WTC11 (cell line): ENCODE data around the gene TRAF3IP1. TPM values are rescaled to one million over a fixed set of nuclear protein-coding genes. Genes with fewer than 3 reads are reported as not detected.

Experiments
- ATAC-seq: fragments of 200-7000 bp; cut with Tn5 transposase; 2 replicates; pipeline ENCODE4 v1.10.0; 2021; ENCODE audit warnings: mild to moderate bottlenecking, moderate library complexity
- CTCF ChIA-PET: fragments of 300-600 bp; sonication (Branson Sonifier 250); formaldehyde crosslinking; loops from one replicate; lab custom pipeline; 2021; ENCODE audit warnings: antibody characterized with exemption; lab: Charles Lee
- POLR2A ChIA-PET: fragments of 350-600 bp; sonication (Branson Sonifier 250); formaldehyde crosslinking; loops from one replicate; lab custom pipeline; 2021; ENCODE audit warnings: antibody characterized with exemption; lab: Charles Lee
- DNase-seq: peaks from one replicate; pipeline ENCODE4 v3.0.0; 2021; ENCODE audit warnings: low spot score
- H3K27ac Mint-ChIP-seq: 2 replicates; pipeline ENCODE4 v1.8.0; 2021; ENCODE audit warnings: mixed read lengths
- H3K27me3 Mint-ChIP-seq: 2 replicates; pipeline ENCODE4 v1.8.0; 2021; ENCODE audit warnings: low read depth, mild to moderate bottlenecking, moderate library complexity, mixed read lengths
- H3K36me3 Mint-ChIP-seq: 2 replicates; pipeline ENCODE4 v1.8.0; 2021; ENCODE audit warnings: mixed read lengths
- H3K4me1 Mint-ChIP-seq: 2 replicates; pipeline ENCODE4 v1.8.0; 2022; ENCODE audit warnings: mixed read lengths
- H3K4me3 Mint-ChIP-seq: 2 replicates; pipeline ENCODE4 v1.8.0; 2021; ENCODE audit warnings: mild to moderate bottlenecking, moderate library complexity, mixed read lengths
- H3K9me3 Mint-ChIP-seq: 2 replicates; pipeline ENCODE4 v1.8.0; 2021; ENCODE audit warnings: mixed read lengths
- ATF3 ChIP-seq: sonication (generic); formaldehyde crosslinking; conservative IDR thresholded peaks from 2 replicates; pipeline ENCODE4 v1.8.1; 2022; ENCODE audit warnings: mild to moderate bottlenecking, missing genetic modification reagents
- CREM ChIP-seq: sonication (generic); formaldehyde crosslinking; IDR thresholded peaks from 2 replicates; pipeline ENCODE4 v1.8.1; 2022; ENCODE audit warnings: mild to moderate bottlenecking, missing genetic modification reagents, moderate library complexity
- CTCF ChIP-seq: fragments of 200-600 bp; IDR thresholded peaks from 2 replicates; pipeline ENCODE4 v1.8.0; 2022; ENCODE audit warnings: antibody characterized with exemption
- E2F5 ChIP-seq: sonication (generic); formaldehyde crosslinking; IDR thresholded peaks from 2 replicates; pipeline ENCODE4 v1.8.1; 2022; ENCODE audit warnings: mild to moderate bottlenecking, moderate library complexity, missing genetic modification reagents
- ESRRA ChIP-seq: sonication (generic); formaldehyde crosslinking; IDR thresholded peaks from 2 replicates; pipeline ENCODE4 v1.8.1; 2022; ENCODE audit warnings: mild to moderate bottlenecking, missing genetic modification reagents, borderline replicate concordance
- ETV6 ChIP-seq: sonication (generic); formaldehyde crosslinking; IDR thresholded peaks from 2 replicates; pipeline ENCODE4 v1.8.1; 2022; ENCODE audit warnings: mild to moderate bottlenecking, missing genetic modification reagents
- GABPB1 ChIP-seq: sonication (generic); formaldehyde crosslinking; IDR thresholded peaks from 2 replicates; pipeline ENCODE4 v1.8.1; 2023; ENCODE audit warnings: mild to moderate bottlenecking, missing genetic modification reagents
- GTF2I ChIP-seq: fragments of 250-450 bp; sonication (Bioruptor Pico); conservative IDR thresholded peaks from 2 replicates; pipeline ENCODE4 v1.4.0; 2021; ENCODE audit warnings: mild to moderate bottlenecking
- PREB ChIP-seq: sonication (generic); formaldehyde crosslinking; IDR thresholded peaks from 2 replicates; pipeline ENCODE4 v1.8.1; 2022; ENCODE audit warnings: mild to moderate bottlenecking, missing genetic modification reagents, moderate library complexity, borderline replicate concordance
- PRRX2 ChIP-seq: fragments of 250-450 bp; sonication (Bioruptor Pico); IDR thresholded peaks from 2 replicates; pipeline ENCODE4 v1.8.0; 2021; ENCODE audit warnings: mild to moderate bottlenecking
- RORB ChIP-seq: fragments of 250-450 bp; sonication (Bioruptor Pico); IDR thresholded peaks from 2 replicates; pipeline ENCODE4 v1.9.0; 2021; ENCODE audit warnings: mild to moderate bottlenecking
- SMAD3 ChIP-seq: sonication (generic); formaldehyde crosslinking; IDR thresholded peaks from 2 replicates; pipeline ENCODE4 v1.8.0; 2022; ENCODE audit warnings: missing genetic modification reagents, mild to moderate bottlenecking, borderline replicate concordance
- SOX15 ChIP-seq: fragments of 250-450 bp; sonication (Bioruptor Pico); IDR thresholded peaks from 2 replicates; pipeline ENCODE4 v1.9.0; 2021; ENCODE audit warnings: mild to moderate bottlenecking
- STAT6 ChIP-seq: sonication (generic); formaldehyde crosslinking; conservative IDR thresholded peaks from 2 replicates; pipeline ENCODE4 v1.8.1; 2023; ENCODE audit warnings: mild to moderate bottlenecking, low read depth, missing genetic modification reagents, moderate library complexity
- ZBTB43 ChIP-seq: sonication (generic); formaldehyde crosslinking; IDR thresholded peaks from 2 replicates; pipeline ENCODE4 v1.8.1; 2023; ENCODE audit warnings: mild to moderate bottlenecking, missing genetic modification reagents
- ZNF138 ChIP-seq: sonication (generic); formaldehyde crosslinking; conservative IDR thresholded peaks from 2 replicates; pipeline ENCODE4 v1.8.1; 2022; ENCODE audit warnings: mild to moderate bottlenecking, moderate library complexity, missing genetic modification reagents
- ZNF423 ChIP-seq: fragments of 250-450 bp; sonication (Bioruptor Pico); IDR thresholded peaks from 2 replicates; pipeline ENCODE4 v2.1.2; 2022; ENCODE audit warnings: mild to moderate bottlenecking, moderate library complexity
- ZNF425 ChIP-seq: fragments of 250-450 bp; sonication (Bioruptor Pico); conservative IDR thresholded peaks from 2 replicates; pipeline ENCODE4 v1.9.0; 2021; ENCODE audit warnings: mild to moderate bottlenecking
- ZNF671 ChIP-seq: fragments of 250-450 bp; sonication (Bioruptor Pico); IDR thresholded peaks from 2 replicates; pipeline ENCODE4 v1.8.0; 2021; ENCODE audit warnings: mild to moderate bottlenecking
- total RNA-seq: library from RNA; stranded (reverse); gene quantifications from 3 replicates; pipeline ENCODE4 v1.2.3, GENCODE V29; 2021

Gene TRAF3IP1
- total RNA-seq, 1 experiment from 2014 or later = 18.7 TPM

- CTCF ChIA-PET = interaction anchor here (1.0 to 2.0 kb wide), 3 partner anchors 12 to 64 kb away, joined by 3 to 10 read pairs (median 4); no protein-coding TSS in a partner anchor
- H3K27ac Mint-ChIP-seq = no peak overlapping the region
Measured at GRCh38 chr2:238421695-238422035, 101.3 kb downstream of the TRAF3IP1 start.

GRCh38 chr2:238422285-238422684 lies 102.0 kb downstream of the TRAF3IP1 start:
- Mint-ChIP-seq H3K36me3 (no peaks in the 10 kb centered on the region), H3K9me3 (no peaks in the 10 kb centered on the region)
- TF ChIP-seq E2F5 (CRISPR knock-in tag) (no peak), SOX15 (CRISPR knock-in tag) (no peak), CREM (CRISPR knock-in tag) (no peak), ZNF425 (CRISPR knock-in tag) (no peak), GABPB1 (CRISPR knock-in tag) (no peak), CTCF (no peak), ESRRA (CRISPR knock-in tag) (no peak)
- TF ChIP-seq, all 79 proteins: peak for 0
- Mint-ChIP-seq H3K27ac (0 out of 2 replicates have a peak overlapping the region, but pooled peaks have one; percentile 40), H3K27me3 (no peaks in the 10 kb centered on the region), H3K4me1 (peaks cover 30% of the 10 kb centered on the region), H3K4me3 (no peak overlapping the region)
- CTCF ChIA-PET = interaction anchor here (2.0 kb wide), 1 partner anchor 54 kb away, joined by 10 read pairs; no protein-coding TSS in a partner anchor
- ATAC-seq (no peak), DNase-seq (no peak)
- POLR2A ChIA-PET = no interaction called here

More at GRCh38 chr2:238421695-238422035, 101.3 kb downstream of the TRAF3IP1 start:
- H3K36me3 Mint-ChIP-seq = no peaks in the 10 kb centered on the region
- DNase-seq = no peak
- H3K4me1 Mint-ChIP-seq = peaks cover 30% of the 10 kb centered on the region
- H3K9me3 Mint-ChIP-seq = peaks cover 3% of the 10 kb centered on the region
- no peak overlapping the region; the same call in 1 of the 2 replicates for H3K4me3 Mint-ChIP-seq
- no peaks in the 10 kb centered on the region for H3K27me3 Mint-ChIP-seq
- peak; percentile 4 for ATAC-seq
- POLR2A ChIA-PET = no interaction called here
- TF ChIP-seq ZNF423 (CRISPR knock-in tag) (0 out of 2 replicates have a peak, but pooled peaks have one; percentile 15), PREB (no peak)

GRCh38 chr2:238422940-238423339 lies 102.6 kb downstream of the TRAF3IP1 start:
- Mint-ChIP-seq H3K27me3 (no peaks in the 10 kb centered on the region), H3K27ac (no peak overlapping the region), H3K36me3 (no peaks in the 10 kb centered on the region), H3K4me1 (peaks cover 36% of the 10 kb centered on the region), H3K9me3 (no peaks in the 10 kb centered on the region), H3K4me3 (no peak overlapping the region)
- DNase-seq (no peak), ATAC-seq (no peak)
- TF ChIP-seq STAT6 (CRISPR knock-in tag) (no peak), SMAD3 (CRISPR knock-in tag) (no peak), ZNF671 (CRISPR knock-in tag) (no peak), ATF3 (no peak), ETV6 (CRISPR knock-in tag) (no peak), ZNF138 (no peak), GTF2I (CRISPR knock-in tag) (no peak), PRRX2 (no peak), RORB (no peak), ZBTB43 (CRISPR knock-in tag) (no peak)
- ChIA-PET CTCF (interaction anchor here (2.0 kb wide), 1 partner anchor 55 kb away, joined by 10 read pairs; no protein-coding TSS in a partner anchor), POLR2A (no interaction called here)
